ENCODE measurements around the gene CREB3L4.

DNA sequence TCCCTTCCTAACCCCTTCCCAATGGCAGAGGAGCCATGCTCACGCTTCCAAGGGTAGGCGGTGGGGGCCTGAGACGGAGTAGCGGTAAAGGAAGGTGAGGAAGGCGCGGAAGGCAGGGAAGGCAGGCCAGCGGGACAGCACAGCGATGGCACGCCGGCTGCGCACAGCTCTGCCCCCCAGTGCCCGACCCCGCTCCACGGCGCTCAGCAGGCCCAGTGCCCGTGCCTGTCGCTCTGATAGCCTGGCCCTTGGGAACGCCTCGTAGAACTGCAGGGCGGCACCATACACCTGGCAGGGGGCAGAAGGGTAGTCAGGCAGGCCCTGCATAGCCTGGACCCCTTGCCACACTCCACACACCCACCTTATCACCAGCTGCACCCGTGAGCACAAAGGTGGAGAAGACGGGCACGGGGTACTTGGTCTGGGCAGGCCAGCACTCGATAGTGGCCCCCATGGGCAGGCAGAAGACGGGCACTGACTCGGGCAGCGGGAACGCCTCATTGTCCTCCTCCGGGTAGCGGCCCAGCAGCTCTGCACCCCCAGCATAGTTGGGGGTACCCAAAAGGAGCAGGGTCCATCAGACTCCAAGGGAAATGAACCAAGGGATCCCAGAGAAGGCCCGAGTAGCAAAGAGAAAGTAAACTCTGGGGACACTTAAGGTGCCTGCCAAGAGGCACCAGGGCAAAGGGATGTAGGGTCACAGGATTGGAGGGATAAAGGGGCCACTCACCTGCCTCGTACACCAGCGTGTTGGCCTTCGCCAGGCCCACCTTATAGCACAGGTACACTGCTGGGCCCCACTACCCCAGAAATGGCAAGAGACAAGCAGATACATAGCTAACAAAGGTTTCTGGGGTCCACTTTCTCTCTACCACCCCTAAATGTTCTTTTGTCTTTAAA is 25.6 kb upstream of the CREB3L4 start:
- TF ChIP-seq, protein P1, sequence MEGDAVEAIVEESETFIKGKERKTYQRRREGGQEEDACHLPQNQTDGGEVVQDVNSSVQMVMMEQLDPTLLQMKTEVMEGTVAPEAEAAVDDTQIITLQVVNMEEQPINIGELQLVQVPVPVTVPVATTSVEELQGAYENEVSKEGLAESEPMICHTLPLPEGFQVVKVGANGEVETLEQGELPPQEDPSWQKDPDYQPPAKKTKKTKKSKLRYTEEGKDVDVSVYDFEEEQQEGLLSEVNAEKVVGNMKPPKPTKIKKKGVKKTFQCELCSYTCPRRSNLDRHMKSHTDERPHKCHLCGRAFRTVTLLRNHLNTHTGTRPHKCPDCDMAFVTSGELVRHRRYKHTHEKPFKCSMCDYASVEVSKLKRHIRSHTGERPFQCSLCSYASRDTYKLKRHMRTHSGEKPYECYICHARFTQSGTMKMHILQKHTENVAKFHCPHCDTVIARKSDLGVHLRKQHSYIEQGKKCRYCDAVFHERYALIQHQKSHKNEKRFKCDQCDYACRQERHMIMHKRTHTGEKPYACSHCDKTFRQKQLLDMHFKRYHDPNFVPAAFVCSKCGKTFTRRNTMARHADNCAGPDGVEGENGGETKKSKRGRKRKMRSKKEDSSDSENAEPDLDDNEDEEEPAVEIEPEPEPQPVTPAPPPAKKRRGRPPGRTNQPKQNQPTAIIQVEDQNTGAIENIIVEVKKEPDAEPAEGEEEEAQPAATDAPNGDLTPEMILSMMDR (conservative IDR thresholded peaks at IDR 0.05; ENCODE audit: low read length) = no peak
- no peak for TF ChIP-seq EZH2phosphoT487 (IDR thresholded peaks at IDR 0.05; ENCODE audit: borderline replicate concordance, low read depth, low read length)

Data from OCI-LY7 (cell line).